ENCODE measurements around the gene POLR3C. TPM values are rescaled to one million over a fixed set of nuclear protein-coding genes. Genes with fewer than 3 reads are reported as not detected.
A peak's percentile ranks its signal among the peaks of the same experiment; 100 is the strongest.

POLR3C gene
- total and polyA plus RNA-seq, 2 of the 13 experiments (the other 11 are each of a cell fraction or from before 2014, with no cell fraction given) = 15.5 to 24.3 TPM

DNA sequence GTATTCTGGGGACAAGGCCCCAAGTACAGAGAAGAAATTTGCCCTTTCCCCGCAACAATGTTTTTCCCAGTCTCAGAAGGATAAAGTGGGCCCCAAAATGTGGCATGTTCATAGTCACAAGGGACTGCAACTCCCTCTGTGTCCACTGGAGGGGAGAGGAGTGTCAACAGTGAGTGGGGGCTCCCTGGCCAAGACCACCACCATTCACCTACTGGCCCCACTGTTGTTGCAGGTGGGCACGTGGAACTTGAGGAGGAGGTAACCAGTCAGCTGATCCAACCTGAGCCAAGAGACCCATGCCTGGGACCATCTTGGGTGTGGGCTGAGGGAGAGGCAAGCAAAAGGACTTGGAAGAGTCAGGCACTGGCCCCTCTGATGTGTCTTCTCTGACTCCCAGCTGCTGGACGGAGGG is 22.2 kb downstream of the POLR3C start (continued):
- TF ChIP-seq, protein P1, sequence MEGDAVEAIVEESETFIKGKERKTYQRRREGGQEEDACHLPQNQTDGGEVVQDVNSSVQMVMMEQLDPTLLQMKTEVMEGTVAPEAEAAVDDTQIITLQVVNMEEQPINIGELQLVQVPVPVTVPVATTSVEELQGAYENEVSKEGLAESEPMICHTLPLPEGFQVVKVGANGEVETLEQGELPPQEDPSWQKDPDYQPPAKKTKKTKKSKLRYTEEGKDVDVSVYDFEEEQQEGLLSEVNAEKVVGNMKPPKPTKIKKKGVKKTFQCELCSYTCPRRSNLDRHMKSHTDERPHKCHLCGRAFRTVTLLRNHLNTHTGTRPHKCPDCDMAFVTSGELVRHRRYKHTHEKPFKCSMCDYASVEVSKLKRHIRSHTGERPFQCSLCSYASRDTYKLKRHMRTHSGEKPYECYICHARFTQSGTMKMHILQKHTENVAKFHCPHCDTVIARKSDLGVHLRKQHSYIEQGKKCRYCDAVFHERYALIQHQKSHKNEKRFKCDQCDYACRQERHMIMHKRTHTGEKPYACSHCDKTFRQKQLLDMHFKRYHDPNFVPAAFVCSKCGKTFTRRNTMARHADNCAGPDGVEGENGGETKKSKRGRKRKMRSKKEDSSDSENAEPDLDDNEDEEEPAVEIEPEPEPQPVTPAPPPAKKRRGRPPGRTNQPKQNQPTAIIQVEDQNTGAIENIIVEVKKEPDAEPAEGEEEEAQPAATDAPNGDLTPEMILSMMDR (CRISPR knock-in tag; IDR thresholded peaks at IDR 0.05) = peak; percentile 61
- no peak for TF ChIP-seq ZNF674 (CRISPR knock-in tag; IDR thresholded peaks at IDR 0.05; ENCODE audit: low read depth)
- TF ChIP-seq, protein P2, sequence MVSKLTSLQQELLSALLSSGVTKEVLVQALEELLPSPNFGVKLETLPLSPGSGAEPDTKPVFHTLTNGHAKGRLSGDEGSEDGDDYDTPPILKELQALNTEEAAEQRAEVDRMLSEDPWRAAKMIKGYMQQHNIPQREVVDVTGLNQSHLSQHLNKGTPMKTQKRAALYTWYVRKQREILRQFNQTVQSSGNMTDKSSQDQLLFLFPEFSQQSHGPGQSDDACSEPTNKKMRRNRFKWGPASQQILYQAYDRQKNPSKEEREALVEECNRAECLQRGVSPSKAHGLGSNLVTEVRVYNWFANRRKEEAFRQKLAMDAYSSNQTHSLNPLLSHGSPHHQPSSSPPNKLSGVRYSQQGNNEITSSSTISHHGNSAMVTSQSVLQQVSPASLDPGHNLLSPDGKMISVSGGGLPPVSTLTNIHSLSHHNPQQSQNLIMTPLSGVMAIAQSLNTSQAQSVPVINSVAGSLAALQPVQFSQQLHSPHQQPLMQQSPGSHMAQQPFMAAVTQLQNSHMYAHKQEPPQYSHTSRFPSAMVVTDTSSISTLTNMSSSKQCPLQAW (CRISPR knock-in tag; IDR thresholded peaks at IDR 0.05) = no peak
- no peak for TF ChIP-seq CREM (IDR thresholded peaks at IDR 0.05)
- no peak for TF ChIP-seq CREM (CRISPR knock-in tag; IDR thresholded peaks at IDR 0.05)

DNA sequence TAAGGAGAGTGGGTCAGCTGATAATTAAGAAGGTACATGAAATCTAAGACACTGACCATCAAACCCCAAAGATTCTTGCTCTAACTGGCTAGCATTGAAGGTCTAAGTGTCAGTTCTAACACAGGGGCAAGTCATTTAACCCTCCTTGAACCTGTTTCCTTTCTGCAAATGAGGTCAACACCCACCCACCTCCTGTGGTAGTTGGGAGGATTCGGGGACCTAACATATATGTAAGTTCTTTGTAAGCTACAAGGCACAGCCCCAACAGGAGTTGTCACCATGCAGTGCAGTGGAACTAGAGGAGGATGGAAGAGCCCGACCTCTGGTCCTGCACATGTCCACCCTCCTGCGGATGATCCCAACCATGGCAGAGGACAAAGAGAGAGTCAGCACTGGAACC is 23.8 kb downstream of the POLR3C start:
- CTCF ChIA-PET (ENCODE audit: low intra/inter-chr PET ratio, low total read pairs) = no interaction called here
- Histone ChIP-seq H3K9ac (ENCODE audit: insufficient read depth, low read depth, low read length) (no peak overlapping the region), H3K4me3 (replicated peaks in 1 of 3; ENCODE audit: insufficient read depth in 1 of 3, low read depth in 2 of 3, low read length in 3 of 3) (no peak overlapping the region), H3K27me3 (ENCODE audit: control insufficient read depth in 1 of 2, insufficient read depth in 2 of 2, low read length in 2 of 2) (no peaks in the 10 kb centered on the region), H3K9me3 (ENCODE audit: low read length) (no peaks in the 10 kb centered on the region), H3K4me2 (ENCODE audit: low read depth, low read length) (no peak overlapping the region), H2AFZ (ENCODE audit: low read length) (no peak overlapping the region), H4K20me1 (ENCODE audit: insufficient read depth, low read length) (no peaks in the 10 kb centered on the region), H3K36me3 (replicated peaks in 1 of 2; ENCODE audit: control insufficient read depth in 1 of 2, insufficient read depth in 2 of 2, low read length in 2 of 2) (peaks cover 11 to 15% of the 10 kb centered on the region in 2 experiments; a peak in 4 of 5 replicates), H3K79me2 (ENCODE audit: insufficient read depth, low read length) (no peaks in the 10 kb centered on the region), H3K27ac (ENCODE audit: extremely low read length, insufficient read depth, low read length) (no peak overlapping the region), H3K4me1 (ENCODE audit: insufficient read depth, low read length) (peaks cover 12% of the 10 kb centered on the region)
- BruUV-seq (replicated peaks) = no TSS peak
- in situ Hi-C loops (cut with HindIII; ENCODE audit: extremely low pct_ligation_motif_present, low pct_unique_long_range_greater_than_20kb) (loop anchor here (10.0 kb wide), 1 partner anchor 167 kb away; no protein-coding TSS in a partner anchor), intact Hi-C loops (cut with micrococcal nuclease; ENCODE audit: unreplicated experiment) (no loop called here)
- FAIRE-seq = no peak
- POLR2A ChIA-PET = interaction anchor here (3.2 to 4.5 kb wide), 2 partner anchors 11 to 24 kb away, joined by 19 to 44 read pairs; partner anchors contain the start of genes PIAS3, POLR3C and RNF115
- no peak for DNase-seq (ENCODE audit: low spot score)
- 86% methylated on average over 3 of the region's 3 CpGs for WGBS (ENCODE audit: low lambda C conversion rate)
- no peak for ATAC-seq
- TF ChIP-seq ZNF790 (CRISPR knock-in tag; IDR thresholded peaks at IDR 0.05; ENCODE audit: borderline replicate concordance) = no peak
- TF ChIP-seq, protein P3, sequence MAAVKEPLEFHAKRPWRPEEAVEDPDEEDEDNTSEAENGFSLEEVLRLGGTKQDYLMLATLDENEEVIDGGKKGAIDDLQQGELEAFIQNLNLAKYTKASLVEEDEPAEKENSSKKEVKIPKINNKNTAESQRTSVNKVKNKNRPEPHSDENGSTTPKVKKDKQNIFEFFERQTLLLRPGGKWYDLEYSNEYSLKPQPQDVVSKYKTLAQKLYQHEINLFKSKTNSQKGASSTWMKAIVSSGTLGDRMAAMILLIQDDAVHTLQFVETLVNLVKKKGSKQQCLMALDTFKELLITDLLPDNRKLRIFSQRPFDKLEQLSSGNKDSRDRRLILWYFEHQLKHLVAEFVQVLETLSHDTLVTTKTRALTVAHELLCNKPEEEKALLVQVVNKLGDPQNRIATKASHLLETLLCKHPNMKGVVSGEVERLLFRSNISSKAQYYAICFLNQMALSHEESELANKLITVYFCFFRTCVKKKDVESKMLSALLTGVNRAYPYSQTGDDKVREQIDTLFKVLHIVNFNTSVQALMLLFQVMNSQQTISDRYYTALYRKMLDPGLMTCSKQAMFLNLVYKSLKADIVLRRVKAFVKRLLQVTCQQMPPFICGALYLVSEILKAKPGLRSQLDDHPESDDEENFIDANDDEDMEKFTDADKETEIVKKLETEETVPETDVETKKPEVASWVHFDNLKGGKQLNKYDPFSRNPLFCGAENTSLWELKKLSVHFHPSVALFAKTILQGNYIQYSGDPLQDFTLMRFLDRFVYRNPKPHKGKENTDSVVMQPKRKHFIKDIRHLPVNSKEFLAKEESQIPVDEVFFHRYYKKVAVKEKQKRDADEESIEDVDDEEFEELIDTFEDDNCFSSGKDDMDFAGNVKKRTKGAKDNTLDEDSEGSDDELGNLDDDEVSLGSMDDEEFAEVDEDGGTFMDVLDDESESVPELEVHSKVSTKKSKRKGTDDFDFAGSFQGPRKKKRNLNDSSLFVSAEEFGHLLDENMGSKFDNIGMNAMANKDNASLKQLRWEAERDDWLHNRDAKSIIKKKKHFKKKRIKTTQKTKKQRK (IDR thresholded peaks at IDR 0.05; ENCODE audit: low read length) = no peak
- no peak for TF ChIP-seq ZKSCAN1 (IDR thresholded peaks at IDR 0.05; ENCODE audit: low read length)
- TF ChIP-seq ZNF17 (CRISPR knock-in tag; IDR thresholded peaks at IDR 0.05) = no peak
- no peak for TF ChIP-seq CAMTA2 (CRISPR knock-in tag; IDR thresholded peaks at IDR 0.05; ENCODE audit: borderline replicate concordance)
- TF ChIP-seq, protein P4, sequence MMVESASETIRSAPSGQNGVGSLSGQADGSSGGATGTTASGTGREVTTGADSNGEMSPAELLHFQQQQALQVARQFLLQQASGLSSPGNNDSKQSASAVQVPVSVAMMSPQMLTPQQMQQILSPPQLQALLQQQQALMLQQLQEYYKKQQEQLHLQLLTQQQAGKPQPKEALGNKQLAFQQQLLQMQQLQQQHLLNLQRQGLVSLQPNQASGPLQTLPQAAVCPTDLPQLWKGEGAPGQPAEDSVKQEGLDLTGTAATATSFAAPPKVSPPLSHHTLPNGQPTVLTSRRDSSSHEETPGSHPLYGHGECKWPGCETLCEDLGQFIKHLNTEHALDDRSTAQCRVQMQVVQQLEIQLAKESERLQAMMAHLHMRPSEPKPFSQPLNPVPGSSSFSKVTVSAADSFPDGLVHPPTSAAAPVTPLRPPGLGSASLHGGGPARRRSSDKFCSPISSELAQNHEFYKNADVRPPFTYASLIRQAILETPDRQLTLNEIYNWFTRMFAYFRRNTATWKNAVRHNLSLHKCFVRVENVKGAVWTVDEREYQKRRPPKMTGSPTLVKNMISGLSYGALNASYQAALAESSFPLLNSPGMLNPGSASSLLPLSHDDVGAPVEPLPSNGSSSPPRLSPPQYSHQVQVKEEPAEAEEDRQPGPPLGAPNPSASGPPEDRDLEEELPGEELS (CRISPR knock-in tag; IDR thresholded peaks at IDR 0.05) = no peak
- no peak for TF ChIP-seq ZMYM3 (CRISPR knock-in tag; IDR thresholded peaks at IDR 0.05)
- no peak for TF ChIP-seq ZNF614 (CRISPR knock-in tag; IDR thresholded peaks at IDR 0.05; ENCODE audit: borderline replicate concordance)
- TF ChIP-seq RFX1 (IDR thresholded peaks at IDR 0.05) = no peak
